Tibial nerve (tissue), 4 donors: ENCODE data around the gene NR0B2. TPM values are rescaled to one million over a fixed set of nuclear protein-coding genes. Genes with fewer than 3 reads are reported as not detected.

Source experiments
- DNase-seq, 2 donors: peaks; one replicate each; pipeline ENCODE4 v3.0.0-alpha.2; 2019; ENCODE audit warnings: low spot score in 2 of 2
- H3K27ac ChIP-seq, 4 donors: fragments of 200-600 bp; sonication (generic) in 3 of 4; one replicate each; pipeline ENCODE4 v1.5.1; 2017 to 2019; ENCODE audit warnings: mild to moderate bottlenecking in 1 of 4
- H3K27me3 ChIP-seq, 2 donors: fragments of 200-600 bp; sonication (generic) in 1 of 2; one replicate each; pipeline versions ENCODE4 v1.5.1 to v1.6.0; 2017 to 2019
- H3K36me3 ChIP-seq, 3 donors: fragments of 200-600 bp; sonication (generic); one replicate each; pipeline ENCODE4 v1.5.1; 2018 to 2019
- H3K4me1 ChIP-seq, 4 donors: fragments of 200-600 bp; sonication (generic) in 3 of 4; one replicate each; pipeline ENCODE4 v1.5.1; 2017 to 2019
- H3K4me3 ChIP-seq, 4 donors: fragments of 200-600 bp; sonication (generic) in 3 of 4; one replicate each; pipeline ENCODE4 v1.5.1; 2017 to 2019; ENCODE audit warnings: mild to moderate bottlenecking in 1 of 4, moderate library complexity in 1 of 4
- H3K9me3 ChIP-seq, 4 donors: fragments of 200-600 bp; sonication (generic) in 3 of 4; one replicate each; pipeline ENCODE4 v1.5.1; 2017 to 2019
- EP300 ChIP-seq, 2 donors: sonication (generic); formaldehyde crosslinking; IDR thresholded peaks; one replicate each; pipeline ENCODE4 v1.6.1; 2017; ENCODE audit warnings: antibody characterized with exemption in 2 of 2, mild to moderate bottlenecking in 1 of 2
- POLR2A ChIP-seq, 2 donors: fragments of 450-650 bp; IDR thresholded peaks; one replicate each; pipeline ENCODE4 v1.6.1; 2017; ENCODE audit warnings: antibody characterized with exemption in 2 of 2, mild to moderate bottlenecking in 2 of 2, moderate library complexity in 2 of 2
- WGBS, 2 donors: methylation state at CpG; one replicate each; pipeline ENCODE4 v1.1.5; 2018; 5-methylcytosine and 5-hydroxymethylcytosine counted together
- total RNA-seq, 4 donors: library from RNA; depleted of rRNA; stranded (reverse); fragments of >200 nt; gene quantifications; one replicate each; pipeline ENCODE4 v1.1.0, GENCODE V29; 2016
- TF ChIP-seq, protein P1 (sequence below), 5 experiments: fragments of 200-600 bp in 3 of 5; fragments of 450-650 bp in 2 of 5; sonication (generic) in 3 of 5; IDR thresholded peaks; one replicate each; pipeline ENCODE4 v1.5.1; 2016 to 2019; ENCODE audit warnings: antibody characterized with exemption in 5 of 5, mild to moderate bottlenecking in 3 of 5, moderate library complexity in 2 of 5

The NR0B2 gene
- total RNA-seq, 4 donors from 2014 or later = not detected

DNA sequence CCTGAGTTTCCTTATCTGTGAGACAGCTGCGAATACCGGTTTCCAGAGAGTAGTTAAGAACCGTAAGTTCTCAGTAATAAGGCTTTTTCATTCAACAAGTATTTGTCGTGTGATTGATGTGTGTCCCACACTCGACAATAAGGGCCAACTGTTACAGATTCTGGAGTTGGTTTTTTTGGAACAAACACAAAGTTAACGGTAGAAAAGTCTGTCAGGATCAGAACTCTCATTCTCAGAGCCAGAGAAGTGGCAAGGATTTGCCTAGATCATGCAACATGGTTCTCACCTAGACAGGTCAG lies 8.6 kb upstream of the NR0B2 start:
- TF ChIP-seq, protein P1, sequence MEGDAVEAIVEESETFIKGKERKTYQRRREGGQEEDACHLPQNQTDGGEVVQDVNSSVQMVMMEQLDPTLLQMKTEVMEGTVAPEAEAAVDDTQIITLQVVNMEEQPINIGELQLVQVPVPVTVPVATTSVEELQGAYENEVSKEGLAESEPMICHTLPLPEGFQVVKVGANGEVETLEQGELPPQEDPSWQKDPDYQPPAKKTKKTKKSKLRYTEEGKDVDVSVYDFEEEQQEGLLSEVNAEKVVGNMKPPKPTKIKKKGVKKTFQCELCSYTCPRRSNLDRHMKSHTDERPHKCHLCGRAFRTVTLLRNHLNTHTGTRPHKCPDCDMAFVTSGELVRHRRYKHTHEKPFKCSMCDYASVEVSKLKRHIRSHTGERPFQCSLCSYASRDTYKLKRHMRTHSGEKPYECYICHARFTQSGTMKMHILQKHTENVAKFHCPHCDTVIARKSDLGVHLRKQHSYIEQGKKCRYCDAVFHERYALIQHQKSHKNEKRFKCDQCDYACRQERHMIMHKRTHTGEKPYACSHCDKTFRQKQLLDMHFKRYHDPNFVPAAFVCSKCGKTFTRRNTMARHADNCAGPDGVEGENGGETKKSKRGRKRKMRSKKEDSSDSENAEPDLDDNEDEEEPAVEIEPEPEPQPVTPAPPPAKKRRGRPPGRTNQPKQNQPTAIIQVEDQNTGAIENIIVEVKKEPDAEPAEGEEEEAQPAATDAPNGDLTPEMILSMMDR (IDR thresholded peaks at IDR 0.05) = no peak
- TF ChIP-seq EP300 (IDR thresholded peaks at IDR 0.05) (no peak), POLR2A (IDR thresholded peaks at IDR 0.05) (no peak)
- 25 to 27% methylated on average over 6 of the region's 6 CpGs for WGBS, 2 donors
- peak overlapping the region; percentile 86 to 100 (median 94) for H3K4me3 ChIP-seq
- no peaks in the 10 kb centered on the region for H3K9me3 ChIP-seq
- H3K27me3 ChIP-seq = no peaks in the 10 kb centered on the region
- peaks cover 0 to 41% (median 12%) of the 10 kb centered on the region in 3 donors for H3K36me3 ChIP-seq
- H3K27ac ChIP-seq = peak overlapping the region in 3 of 4 donors; percentile 78 to 97 (median 95)
- DNase-seq = no peak
- peaks cover 0 to 31% (median 19%) of the 10 kb centered on the region in 4 donors for H3K4me1 ChIP-seq

DNA sequence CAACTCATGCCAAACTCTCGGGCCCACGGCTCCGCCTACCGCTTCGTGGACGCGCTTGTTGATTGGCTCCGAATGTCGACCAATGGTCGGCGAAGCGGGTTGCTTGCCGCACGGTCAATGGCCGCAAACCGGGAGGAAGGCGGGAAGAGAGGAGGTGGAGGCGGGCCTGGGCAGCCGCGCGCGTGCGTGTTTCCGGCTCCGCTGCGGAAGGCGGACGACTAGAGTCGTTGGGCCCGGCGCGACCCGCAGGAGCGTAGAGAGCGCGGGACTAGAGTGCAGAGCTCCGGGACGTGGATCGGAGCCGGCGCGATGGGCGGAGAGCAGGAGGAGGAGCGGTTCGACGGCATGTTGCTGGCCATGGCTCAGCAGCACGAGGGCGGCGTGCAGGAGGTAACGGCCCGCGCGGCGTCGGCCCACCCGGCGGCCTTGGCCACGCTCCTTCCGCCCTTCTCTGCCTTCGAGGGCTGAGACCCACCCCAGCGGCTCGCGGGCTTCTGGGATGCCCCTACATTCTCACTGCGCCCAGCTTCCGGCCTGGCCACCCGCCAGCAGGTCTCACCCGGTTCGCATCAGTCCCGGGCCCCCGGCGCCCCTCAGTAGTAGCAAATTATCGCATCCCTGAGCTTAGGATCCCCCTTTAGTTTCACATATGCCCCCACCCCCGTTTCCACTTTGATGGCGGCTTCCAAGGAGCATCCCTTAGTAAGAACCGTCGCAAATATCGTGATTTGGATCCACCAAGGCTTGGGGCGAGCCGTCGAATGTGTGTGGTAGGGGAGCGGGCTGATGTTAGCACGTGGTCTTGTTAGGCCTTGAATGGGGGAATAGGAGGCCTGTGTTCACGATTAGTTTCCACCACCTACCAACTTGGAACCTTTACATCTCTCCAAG lies 8.0 kb upstream of the NR0B2 start, which contains the start of gene NUDC:
NUDC (plus strand) TSS at position 204 of the 891 bp plus-strand sequence; CDS start at position 310, 106 bp downstream.
- Histone ChIP-seq H3K4me3 (peak within 1 kb of the TSS; percentile 86 to 100 (median 94)), H3K9me3 (no peaks in the 10 kb centered on the region), H3K27me3 (no peaks in the 10 kb centered on the region), H3K4me1 (peaks cover 0 to 31% (median 19%) of the 10 kb centered on the region in 4 donors), H3K36me3 (peaks cover 0 to 35% (median 10%) of the 10 kb centered on the region in 3 donors), H3K27ac (peak within 1 kb of the TSS; percentile 82 to 97 (median 93))
- peak; percentile 91 to 95 for DNase-seq
- 0 to 1% methylated on average over 69 to 70 of the region's 83 CpGs for WGBS, 2 donors
- peak; percentile 89 to 98 for TF ChIP-seq EP300 (IDR thresholded peaks at IDR 0.05)
- peak; percentile 84 to 95 for TF ChIP-seq POLR2A (IDR thresholded peaks at IDR 0.05)
- TF ChIP-seq, protein P1 (IDR thresholded peaks at IDR 0.05) = peak in 1 of 5 experiments; percentile 33

DNA sequence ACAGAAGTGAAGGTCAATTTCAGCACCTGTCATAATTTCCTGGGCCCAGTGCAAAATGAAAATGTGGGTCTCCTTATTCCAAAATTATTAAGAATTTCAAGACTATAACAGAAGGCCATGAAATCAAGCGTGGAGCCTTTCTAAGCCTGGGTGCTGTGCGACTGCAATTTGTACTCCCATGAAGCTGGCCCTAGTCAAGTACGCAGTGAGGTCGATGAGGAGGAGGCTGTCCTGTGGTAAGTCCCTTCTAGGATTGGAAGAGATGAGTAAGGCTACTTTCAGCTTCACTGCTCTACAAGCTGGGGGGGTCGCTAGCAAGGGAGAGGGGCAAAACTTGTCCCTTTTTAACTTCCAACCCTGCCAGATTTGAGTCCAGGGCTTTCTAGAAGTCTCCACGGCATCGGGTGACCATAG lies 7.4 kb upstream of the NR0B2 start:
- H3K4me3 ChIP-seq = peak overlapping the region; percentile 43 to 100 (median 93)
- peak overlapping the region; percentile 82 to 97 (median 93) for H3K27ac ChIP-seq
- no peaks in the 10 kb centered on the region for H3K27me3 ChIP-seq
- 14 to 24% methylated on average over 4 to 6 of the region's 7 CpGs for WGBS, 2 donors
- DNase-seq = no peak
- H3K9me3 ChIP-seq = no peaks in the 10 kb centered on the region
- TF ChIP-seq POLR2A (IDR thresholded peaks at IDR 0.05) (no peak), EP300 (IDR thresholded peaks at IDR 0.05) (no peak)
- peaks cover 0 to 28% (median 19%) of the 10 kb centered on the region in 4 donors for H3K4me1 ChIP-seq
- H3K36me3 ChIP-seq = peaks cover 0 to 29% (median 5%) of the 10 kb centered on the region in 3 donors

DNA sequence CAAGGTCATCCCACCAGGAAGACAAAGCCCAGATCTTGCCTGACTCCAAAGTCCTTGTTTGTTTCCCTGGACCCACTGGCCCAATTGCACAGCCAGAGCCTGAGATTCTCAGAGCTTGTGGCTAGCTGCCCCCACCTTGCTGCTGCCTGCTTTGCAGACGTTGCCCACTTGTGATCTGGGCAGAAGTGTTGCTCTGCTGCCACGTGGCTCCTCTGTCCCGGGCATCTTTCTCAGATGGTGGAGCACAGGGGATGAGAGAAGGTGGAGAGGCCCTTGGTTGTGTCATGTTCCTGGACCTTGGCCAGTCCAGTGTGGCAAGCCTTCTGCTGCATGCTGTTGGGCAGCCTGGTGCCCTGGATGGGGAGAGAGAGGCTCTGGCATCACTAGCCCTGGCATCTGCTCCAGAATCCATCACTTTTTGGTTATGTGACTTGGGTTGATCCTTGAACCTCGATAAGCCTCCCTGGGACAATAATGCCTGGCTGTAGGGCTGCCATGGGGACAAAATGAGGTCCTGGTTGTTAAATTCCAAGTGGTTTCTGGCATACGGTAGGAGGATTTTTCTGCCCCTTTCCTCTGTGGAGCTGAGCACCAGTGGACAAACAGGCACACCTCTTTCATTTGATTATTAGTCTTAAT lies 1.5 kb upstream of the NR0B2 start:
- Histone ChIP-seq H3K27me3 (no peaks in the 10 kb centered on the region), H3K4me1 (no peaks in the 10 kb centered on the region), H3K4me3 (no peak overlapping the region), H3K9me3 (no peaks in the 10 kb centered on the region), H3K27ac (no peak overlapping the region), H3K36me3 (no peaks in the 10 kb centered on the region)
- no peak for DNase-seq
- WGBS, 2 donors = 55 to 66% methylated on average over 5 of the region's 5 CpGs
- TF ChIP-seq POLR2A (IDR thresholded peaks at IDR 0.05) (no peak), EP300 (IDR thresholded peaks at IDR 0.05) (no peak)
- TF ChIP-seq, protein P1 (IDR thresholded peaks at IDR 0.05) = no peak

DNA sequence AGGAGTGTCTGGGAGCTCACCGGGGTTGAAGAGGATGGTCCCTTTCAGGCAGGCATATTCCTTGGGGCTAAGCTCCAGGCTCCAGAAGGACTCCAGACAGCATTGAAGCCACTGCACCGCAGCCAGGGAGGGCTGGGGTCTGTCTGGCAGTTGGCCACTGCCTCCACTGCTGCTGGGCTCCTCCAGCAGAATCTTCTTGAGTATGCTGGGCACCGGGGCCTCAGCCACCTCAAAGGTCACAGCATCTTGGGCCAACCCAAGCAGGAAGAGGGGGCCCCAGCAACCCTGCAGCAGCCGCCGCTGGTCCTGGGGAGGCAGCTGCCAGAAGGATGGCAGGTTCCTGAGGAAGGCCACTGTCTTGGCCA lies 404 bp downstream of the NR0B2 start:
- no peaks in the 10 kb centered on the region for H3K27me3 ChIP-seq
- no peaks in the 10 kb centered on the region for H3K36me3 ChIP-seq
- H3K4me3 ChIP-seq = no peak overlapping the region
- no peaks in the 10 kb centered on the region for H3K9me3 ChIP-seq
- H3K27ac ChIP-seq = no peak overlapping the region
- WGBS, 2 donors = 56 to 94% methylated on average over 2 to 4 of the region's 5 CpGs
- DNase-seq = no peak
- H3K4me1 ChIP-seq = no peaks in the 10 kb centered on the region
- TF ChIP-seq, protein P1 (IDR thresholded peaks at IDR 0.05) = no peak
- no peak for TF ChIP-seq EP300 (IDR thresholded peaks at IDR 0.05)
- TF ChIP-seq POLR2A (IDR thresholded peaks at IDR 0.05) = no peak
